ENCODE results near the gene ACTN3. TPM values are rescaled to one million over a fixed set of nuclear protein-coding genes. Genes with fewer than 3 reads are reported as not detected.
A peak's percentile ranks its signal among the peaks of the same experiment; 100 is the strongest.

The ACTN3 gene
- total RNA-seq, 2 experiments from 2014 or later, result 0.26 to 0.27 TPM

GRCh38 chr11:66545701-66546367 is 869 bp upstream of the ACTN3 start, which contains the start of gene ZDHHC24:
Gene ZDHHC24 (minus strand): TSS chr11:66546048. CDS start chr11:66546003, 45 bp downstream.
- Mint-ChIP-seq H3K9me3 (ENCODE audit: low read depth) (no peaks in the 10 kb centered on the region), H3K36me3 (ENCODE audit: low read depth) (peaks cover 4% of the 10 kb centered on the region)

GRCh38 chr11:66546966-66547661 is 411 bp downstream of the ACTN3 start:
- Mint-ChIP-seq H3K4me3 (peak overlapping the region; percentile 76), H3K36me3 (ENCODE audit: low read depth) (no peaks in the 10 kb centered on the region), H3K27me3 (peaks cover 5% of the 10 kb centered on the region), H3K4me1 (peaks cover 20% of the 10 kb centered on the region), H3K9me3 (ENCODE audit: low read depth) (no peaks in the 10 kb centered on the region), H3K27ac (peak overlapping the region; percentile 33)
- intact Hi-C loops (cut with DNase I, micrococcal nuclease), result loop anchor here (1.0 to 2.0 kb wide), 15 partner anchors 32 to 572 kb away; partner anchors contain the start of genes RBM14 (in 2 of the 2), BBS1 (in 1 of the 2), CCDC87 (in 1 of the 2) and CCS (in 1 of the 2)
- ATAC-seq, result no peak
- POLR2A ChIA-PET, result interaction anchor here (2.4 kb wide), 1 partner anchor 131 kb away, joined by 7 read pairs; no protein-coding TSS in a partner anchor
- CTCF ChIA-PET, result interaction anchor here (1.0 to 1.5 kb wide), 5 partner anchors 8 to 91 kb away, joined by 3 to 5 read pairs (median 4); partner anchors contain the start of genes CTSF, DPP3 and RBM4
- DNase-seq, result no peak

More at GRCh38 chr11:66545701-66546367, 869 bp upstream of the ACTN3 start, which contains the start of gene ZDHHC24:
- ChIA-PET POLR2A (interaction anchor here (0.6 to 2.4 kb wide), 5 partner anchors 92 to 133 kb away, joined by 3 to 7 read pairs (median 4); no protein-coding TSS in a partner anchor), CTCF (interaction anchor here (0.6 to 1.5 kb wide), 13 partner anchors 9 to 1107 kb away, joined by 3 to 5 read pairs (median 3); partner anchors contain the start of genes CTSF, DPP3, RBM4 and RBM4B)
- H3K27ac Mint-ChIP-seq, result peak within 1 kb of the TSS; percentile 67
- intact Hi-C loops (cut with DNase I, micrococcal nuclease), result loop anchor here (1.0 to 2.0 kb wide), 15 partner anchors 33 to 573 kb away; partner anchors contain the start of genes RBM14 (in 2 of the 2), BBS1 (in 1 of the 2), CCDC87 (in 1 of the 2) and CCS (in 1 of the 2)
- DNase-seq, result peak; percentile 95
- ATAC-seq, result peak; percentile 94
- peaks cover 5% of the 10 kb centered on the region for H3K27me3 Mint-ChIP-seq
- H3K4me1 Mint-ChIP-seq, result peaks cover 20% of the 10 kb centered on the region
- H3K4me3 Mint-ChIP-seq, result peak within 1 kb of the TSS; percentile 76

GRCh38 chr11:66547662-66548009 is 933 bp downstream of the ACTN3 start:
- intact Hi-C loops (cut with DNase I, micrococcal nuclease), result loop anchor here in 1 of 2 experiments (2.0 kb wide), 2 partner anchors 411 to 571 kb away; partner anchors contain the start of genes KDM2A and PC
- CTCF ChIA-PET, result no interaction called here
- POLR2A ChIA-PET, result no interaction called here
- peaks cover 5% of the 10 kb centered on the region for H3K27me3 Mint-ChIP-seq
- H3K4me1 Mint-ChIP-seq, result peaks cover 20% of the 10 kb centered on the region
- H3K4me3 Mint-ChIP-seq, result no peak overlapping the region
- no peak for ATAC-seq
- no peaks in the 10 kb centered on the region for H3K9me3 Mint-ChIP-seq (ENCODE audit: low read depth)
- H3K36me3 Mint-ChIP-seq (ENCODE audit: low read depth), result no peaks in the 10 kb centered on the region
- no peak for DNase-seq
- no peak overlapping the region for H3K27ac Mint-ChIP-seq

GRCh38 chr11:66548041-66548440 is 1.3 kb downstream of the ACTN3 start:
- ATAC-seq (no peak), DNase-seq (no peak)
- ChIA-PET POLR2A (no interaction called here), CTCF (no interaction called here)
- H3K36me3 Mint-ChIP-seq (ENCODE audit: low read depth), result no peaks in the 10 kb centered on the region
- H3K4me3 Mint-ChIP-seq, result no peak overlapping the region
- H3K9me3 Mint-ChIP-seq (ENCODE audit: low read depth), result no peaks in the 10 kb centered on the region
- H3K27ac Mint-ChIP-seq, result no peak overlapping the region
- intact Hi-C loops (cut with DNase I, micrococcal nuclease), result no loop called here
- peaks cover 19% of the 10 kb centered on the region for H3K4me1 Mint-ChIP-seq
- peaks cover 5% of the 10 kb centered on the region for H3K27me3 Mint-ChIP-seq

- intact Hi-C loops (cut with DNase I, micrococcal nuclease), result no loop called here
- no peak for ATAC-seq
- H3K36me3 Mint-ChIP-seq (ENCODE audit: low read depth), result no peaks in the 10 kb centered on the region
- H3K4me3 Mint-ChIP-seq, result no peak overlapping the region
- DNase-seq, result no peak
- H3K9me3 Mint-ChIP-seq (ENCODE audit: low read depth), result no peaks in the 10 kb centered on the region
- POLR2A ChIA-PET, result no interaction called here
- CTCF ChIA-PET, result interaction anchor here (1.0 kb wide), 1 partner anchor 160 kb away, joined by 3 read pairs; no protein-coding TSS in a partner anchor
- H3K27ac Mint-ChIP-seq, result no peak overlapping the region
- peaks cover 5% of the 10 kb centered on the region for H3K27me3 Mint-ChIP-seq
- peaks cover 13% of the 10 kb centered on the region for H3K4me1 Mint-ChIP-seq
These were observed 2.3 kb downstream of the ACTN3 start for GRCh38 chr11:66548774-66549630.

GRCh38 chr11:66549696-66550095 is 3.0 kb downstream of the ACTN3 start:
- Mint-ChIP-seq H3K27me3 (peaks cover 5% of the 10 kb centered on the region), H3K4me3 (no peak overlapping the region), H3K9me3 (ENCODE audit: low read depth) (no peaks in the 10 kb centered on the region), H3K27ac (no peak overlapping the region), H3K4me1 (peaks cover 8% of the 10 kb centered on the region), H3K36me3 (ENCODE audit: low read depth) (no peaks in the 10 kb centered on the region)
- DNase-seq, result no peak
- ChIA-PET POLR2A (no interaction called here), CTCF (no interaction called here)
- ATAC-seq, result no peak
- intact Hi-C loops (cut with DNase I, micrococcal nuclease), result no loop called here

- no peak overlapping the region for H3K27ac Mint-ChIP-seq
- ATAC-seq (no peak), DNase-seq (no peak)
- no peaks in the 10 kb centered on the region for H3K36me3 Mint-ChIP-seq (ENCODE audit: low read depth)
- H3K4me1 Mint-ChIP-seq, result peaks cover 5% of the 10 kb centered on the region
- no peak overlapping the region for H3K4me3 Mint-ChIP-seq
- ChIA-PET CTCF (interaction anchor here (0.6 to 1.4 kb wide), 2 partner anchors 128 to 162 kb away, joined by 3 read pairs; no protein-coding TSS in a partner anchor), POLR2A (interaction anchor here (0.6 kb wide), 1 partner anchor 8 kb away, joined by 3 read pairs; no protein-coding TSS in a partner anchor)
- intact Hi-C loops (cut with DNase I, micrococcal nuclease), result no loop called here
- peaks cover 5% of the 10 kb centered on the region for H3K27me3 Mint-ChIP-seq
- H3K9me3 Mint-ChIP-seq (ENCODE audit: low read depth), result no peaks in the 10 kb centered on the region
These were observed 4.2 kb downstream of the ACTN3 start for GRCh38 chr11:66550887-66551286.

- no peak overlapping the region for H3K4me3 Mint-ChIP-seq
- no peaks in the 10 kb centered on the region for H3K9me3 Mint-ChIP-seq (ENCODE audit: low read depth)
- no peaks in the 10 kb centered on the region for H3K36me3 Mint-ChIP-seq (ENCODE audit: low read depth)
- DNase-seq (no peak), ATAC-seq (no peak)
- intact Hi-C loops (cut with DNase I, micrococcal nuclease), result no loop called here
- ChIA-PET POLR2A (no interaction called here), CTCF (interaction anchor here (0.7 to 1.1 kb wide), 3 partner anchors 8 to 431 kb away, joined by 3 read pairs; partner anchors contain the start of genes ACTN3 and ZDHHC24)
- peaks cover 3% of the 10 kb centered on the region for H3K4me1 Mint-ChIP-seq
- H3K27me3 Mint-ChIP-seq, result peaks cover 2% of the 10 kb centered on the region
- no peak overlapping the region for H3K27ac Mint-ChIP-seq
These were observed 7.9 kb downstream of the ACTN3 start for GRCh38 chr11:66554602-66555001.

GRCh38 chr11:66555416-66555815 is 8.7 kb downstream of the ACTN3 start:
- Mint-ChIP-seq H3K36me3 (ENCODE audit: low read depth) (no peaks in the 10 kb centered on the region), H3K27ac (no peak overlapping the region), H3K9me3 (ENCODE audit: low read depth) (no peaks in the 10 kb centered on the region), H3K4me3 (no peak overlapping the region), H3K4me1 (peaks cover 3% of the 10 kb centered on the region), H3K27me3 (peaks cover 2% of the 10 kb centered on the region)
- intact Hi-C loops (cut with DNase I, micrococcal nuclease), result no loop called here
- POLR2A ChIA-PET, result no interaction called here
- CTCF ChIA-PET, result interaction anchor here (1.1 kb wide), 2 partner anchors 9 to 84 kb away, joined by 3 read pairs; partner anchors contain the start of genes ACTN3 and ZDHHC24
- ATAC-seq (no peak), DNase-seq (no peak)

- DNase-seq, result no peak
- no peaks in the 10 kb centered on the region for H3K9me3 Mint-ChIP-seq (ENCODE audit: low read depth)
- ChIA-PET POLR2A (no interaction called here), CTCF (no interaction called here)
- intact Hi-C loops (cut with DNase I, micrococcal nuclease), result no loop called here
- H3K4me3 Mint-ChIP-seq, result no peak overlapping the region
- no peak for ATAC-seq
- no peak overlapping the region for H3K27ac Mint-ChIP-seq
- H3K27me3 Mint-ChIP-seq, result peaks cover 2% of the 10 kb centered on the region
- H3K4me1 Mint-ChIP-seq, result peaks cover 3% of the 10 kb centered on the region
- no peaks in the 10 kb centered on the region for H3K36me3 Mint-ChIP-seq (ENCODE audit: low read depth)
These were observed 9.4 kb downstream of the ACTN3 start for GRCh38 chr11:66556086-66556485.
